ENCODE results near the gene SLC6A13.

Gene SLC6A13

DNA sequence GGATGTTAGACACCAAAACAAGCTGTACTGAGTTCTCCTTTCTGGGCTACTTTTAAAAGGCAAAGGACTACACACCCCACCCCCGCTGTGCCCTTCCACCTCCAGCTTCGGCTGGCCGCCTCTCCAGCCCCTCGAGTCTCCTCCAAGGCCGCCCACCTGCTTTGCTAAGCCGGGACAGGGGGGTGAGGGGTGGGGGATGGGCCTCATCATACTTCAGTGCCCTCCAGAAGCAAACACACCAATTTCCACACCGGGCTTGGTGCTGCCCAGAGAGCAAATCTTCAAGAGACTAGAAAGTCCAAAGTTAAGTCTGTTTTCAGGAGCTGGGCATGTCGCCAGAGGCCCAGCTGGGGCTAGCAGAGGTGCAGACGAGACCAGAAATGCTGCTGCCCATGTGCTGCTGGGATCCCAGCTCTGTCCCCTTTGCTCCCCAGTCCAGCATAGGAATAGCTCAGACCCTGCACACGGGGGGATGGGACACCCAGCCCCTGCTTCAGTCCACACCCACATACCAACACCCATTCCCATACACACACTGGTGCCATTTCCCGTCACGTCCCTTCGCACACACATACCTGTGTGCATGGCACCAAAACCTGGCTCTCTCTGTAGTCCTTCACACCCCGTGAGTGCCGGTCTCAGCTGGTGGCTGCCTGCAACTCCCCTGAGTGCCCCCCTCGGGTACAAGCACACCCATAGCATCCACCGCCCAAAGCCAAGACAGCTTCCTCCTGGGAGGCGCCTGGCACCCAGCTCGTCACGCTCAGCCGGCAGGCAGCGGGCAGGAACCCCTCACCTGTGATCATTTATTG lies 49.7 kb downstream of the SLC6A13 start:
- TF ChIP-seq CTCF (IDR thresholded peaks at IDR 0.05; ENCODE audit: low read depth, low read length) = no peak
- peak in 1 of 2 donors; percentile 18 for DNase-seq (ENCODE audit: low read depth in 2 of 2)
- H3K4me3 ChIP-seq (replicated peaks in 1 of 2; ENCODE audit: low read depth in 2 of 2, low read length in 2 of 2) = no peak overlapping the region

DNA sequence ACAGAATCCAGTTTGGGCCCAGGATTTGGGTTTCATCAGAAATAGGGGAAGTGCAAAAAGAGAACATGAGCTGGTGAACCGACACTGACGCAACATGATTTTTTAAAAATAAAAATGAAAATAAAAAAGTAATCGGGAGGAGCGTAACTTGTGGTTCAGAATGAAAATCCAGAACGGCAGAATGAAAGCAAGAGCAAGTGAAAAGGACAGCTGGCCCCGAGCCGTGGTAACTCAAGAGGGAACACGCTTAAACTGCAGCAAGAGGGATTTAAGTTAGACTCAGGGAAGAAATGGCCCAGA lies 50.3 kb downstream of the SLC6A13 start:
- TF ChIP-seq CTCF (IDR thresholded peaks at IDR 0.05; ENCODE audit: low read depth, low read length) = no peak
- H3K4me3 ChIP-seq (replicated peaks in 1 of 2; ENCODE audit: low read depth in 2 of 2, low read length in 2 of 2) = no peak overlapping the region
- DNase-seq (ENCODE audit: low read depth in 2 of 2) = no peak

DNA sequence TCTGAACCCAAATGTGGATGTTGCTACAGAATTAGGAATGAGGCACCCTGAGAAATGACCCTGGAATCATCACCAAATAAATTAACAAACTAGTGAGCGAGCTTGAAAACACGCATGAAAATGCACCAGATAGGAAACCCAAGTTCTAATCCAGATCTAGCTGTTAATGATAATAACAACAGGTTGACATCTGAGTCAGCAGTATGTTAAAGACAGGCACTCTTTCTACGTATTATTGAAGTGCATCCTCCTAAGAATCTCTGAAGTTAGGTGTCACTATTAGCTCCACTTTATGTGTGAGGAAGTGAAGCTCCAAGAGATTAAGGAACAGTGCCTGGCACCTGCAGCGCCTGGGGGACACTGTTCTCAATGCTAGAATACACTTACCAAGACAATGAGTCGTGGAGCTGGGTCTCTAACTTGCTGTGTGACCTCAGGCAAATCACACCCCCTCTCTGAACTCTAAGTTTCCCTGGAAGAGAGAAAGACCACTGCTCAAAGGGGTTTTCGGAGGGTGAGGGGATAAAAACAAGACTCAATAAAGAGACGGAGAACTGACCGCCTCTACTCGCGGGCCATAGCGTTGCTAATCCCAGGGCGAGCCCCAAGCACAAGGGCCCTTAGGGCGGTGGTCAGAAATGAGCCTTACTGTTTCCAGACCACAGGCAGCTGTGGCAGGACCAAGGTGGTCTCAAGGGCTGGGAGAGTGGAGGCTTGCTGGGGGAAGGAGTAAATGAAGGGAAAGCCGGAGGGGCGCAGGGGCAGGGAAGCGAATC lies 50.8 kb downstream of the SLC6A13 start:
- no peak overlapping the region for H3K4me3 ChIP-seq (replicated peaks in 1 of 2; ENCODE audit: low read depth in 2 of 2, low read length in 2 of 2)
- TF ChIP-seq CTCF (IDR thresholded peaks at IDR 0.05; ENCODE audit: low read depth, low read length) = no peak
- no peak for DNase-seq (ENCODE audit: low read depth in 2 of 2)

DNA sequence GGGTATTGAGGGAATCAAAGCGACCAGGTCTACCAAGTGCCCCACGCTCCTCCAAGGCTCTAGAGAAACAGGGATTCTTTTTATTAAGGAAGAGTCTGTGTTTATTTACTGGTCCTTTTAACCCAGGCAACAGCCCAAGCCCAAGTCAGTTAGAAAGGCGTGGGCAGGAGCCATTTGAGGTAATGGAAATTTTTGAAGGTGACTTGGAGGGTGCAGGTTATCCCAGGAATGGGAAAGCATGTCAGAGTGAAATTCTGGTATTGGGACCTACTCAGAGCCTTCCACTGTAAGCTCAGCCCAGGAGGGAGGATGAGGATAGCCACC lies 51.5 kb downstream of the SLC6A13 start:
- no peak for TF ChIP-seq CTCF (IDR thresholded peaks at IDR 0.05; ENCODE audit: low read depth, low read length)
- DNase-seq (ENCODE audit: low read depth in 2 of 2) = no peak
- no peak overlapping the region for H3K4me3 ChIP-seq (replicated peaks in 1 of 2; ENCODE audit: low read depth in 2 of 2, low read length in 2 of 2)

GRCh38 chr12:210277-211141 lies 52.1 kb downstream of the SLC6A13 start:
- H3K4me3 ChIP-seq (replicated peaks in 1 of 2; ENCODE audit: low read depth in 2 of 2, low read length in 2 of 2) = no peak overlapping the region
- TF ChIP-seq CTCF (IDR thresholded peaks at IDR 0.05; ENCODE audit: low read depth, low read length) = no peak
- no peak for DNase-seq (ENCODE audit: low read depth in 2 of 2)

DNA sequence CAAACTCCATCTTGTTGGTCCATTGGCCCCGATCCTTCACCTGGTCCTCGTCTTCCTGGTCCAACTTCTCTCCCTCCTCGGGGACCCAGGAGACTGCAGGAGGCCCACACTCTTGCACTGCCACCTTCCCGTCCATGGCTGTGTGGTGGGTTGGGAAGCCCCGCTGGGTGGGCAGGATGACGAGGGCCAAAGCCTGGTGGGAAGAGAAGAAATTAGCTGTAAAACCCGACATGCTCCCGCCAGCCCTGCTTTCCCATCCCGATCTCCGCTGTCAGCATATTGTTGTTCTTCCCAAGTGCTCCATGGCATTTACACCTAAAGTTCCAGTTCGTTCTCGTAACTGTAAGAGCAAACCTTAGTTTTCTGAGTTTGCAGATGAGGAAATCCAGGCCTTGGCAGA lies 52.8 kb downstream of the SLC6A13 start:
- no peak for DNase-seq (ENCODE audit: low read depth in 2 of 2)
- TF ChIP-seq CTCF (IDR thresholded peaks at IDR 0.05; ENCODE audit: low read depth, low read length) = no peak
- H3K4me3 ChIP-seq (replicated peaks in 1 of 2; ENCODE audit: low read depth in 2 of 2, low read length in 2 of 2) = no peak overlapping the region

Measured in cardiac fibroblast (primary cell).